Inferior parietal cortex (tissue), 1 donor: ENCODE results near the gene DSC1.

ENCODE experiments used
- DNase-seq: peaks from one replicate; pipeline ENCODE4 v3.0.0-alpha.2; 2016; ENCODE audit errors: extremely low spot score

DSC1 gene

DNA sequence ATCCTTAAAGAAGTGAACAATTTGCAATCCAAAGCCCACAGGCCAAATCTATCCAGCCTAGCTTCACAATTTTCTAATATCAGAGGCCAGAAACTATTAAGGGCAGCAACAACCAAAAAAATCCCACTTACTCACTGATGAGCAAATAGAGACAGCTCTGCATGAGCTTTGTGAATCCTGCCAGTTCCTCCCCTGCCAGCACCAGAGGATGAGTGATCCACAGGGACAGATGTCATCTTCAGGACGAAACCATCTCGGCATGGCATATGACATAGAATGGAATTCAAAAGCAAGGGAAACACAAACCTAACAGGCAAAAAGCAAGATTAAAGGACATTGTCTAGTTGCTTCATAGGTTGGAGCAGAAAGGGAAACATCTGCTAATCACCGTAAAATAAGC, 58.2 kb downstream of the DSC1 start:
- DNase-seq = no peak

DNA sequence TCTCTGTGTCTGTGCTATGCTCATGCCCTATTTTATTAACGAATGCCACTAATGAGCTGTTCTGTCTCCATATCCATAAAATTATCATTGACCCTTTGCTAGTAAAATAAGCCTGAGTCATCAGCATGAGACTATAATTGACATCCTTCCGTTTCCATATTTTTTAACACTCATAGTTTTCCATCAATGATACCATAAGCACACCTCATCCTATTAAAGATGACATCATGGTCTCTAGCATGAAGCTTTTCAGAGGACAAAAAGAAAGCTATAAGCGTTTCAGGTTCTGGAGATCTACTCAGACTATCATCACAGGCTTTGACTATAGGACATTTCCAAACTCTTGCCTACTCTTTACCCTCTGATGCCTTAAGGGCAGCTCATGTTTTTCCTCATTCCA, 59.2 kb downstream of the DSC1 start:
- DNase-seq = no peak

DNA sequence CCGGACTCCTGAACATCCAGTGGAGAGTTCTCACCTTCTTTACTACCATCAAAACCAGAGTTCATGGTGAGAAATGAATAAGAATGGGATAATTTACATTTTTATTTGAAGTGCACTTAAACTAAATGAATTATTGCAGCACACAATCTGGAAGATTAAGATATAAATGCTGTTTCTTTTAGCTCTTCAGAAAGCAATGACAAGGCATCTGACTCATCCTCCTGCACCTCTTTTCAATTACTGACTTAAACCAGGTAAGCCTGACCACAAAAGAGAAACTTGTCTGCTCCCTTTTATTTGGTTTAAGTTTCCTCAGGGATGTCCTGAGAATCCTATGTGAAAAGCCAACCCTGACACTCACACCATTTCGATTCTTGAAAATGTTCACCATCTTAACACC, 59.7 kb downstream of the DSC1 start:
- no peak for DNase-seq

DNA sequence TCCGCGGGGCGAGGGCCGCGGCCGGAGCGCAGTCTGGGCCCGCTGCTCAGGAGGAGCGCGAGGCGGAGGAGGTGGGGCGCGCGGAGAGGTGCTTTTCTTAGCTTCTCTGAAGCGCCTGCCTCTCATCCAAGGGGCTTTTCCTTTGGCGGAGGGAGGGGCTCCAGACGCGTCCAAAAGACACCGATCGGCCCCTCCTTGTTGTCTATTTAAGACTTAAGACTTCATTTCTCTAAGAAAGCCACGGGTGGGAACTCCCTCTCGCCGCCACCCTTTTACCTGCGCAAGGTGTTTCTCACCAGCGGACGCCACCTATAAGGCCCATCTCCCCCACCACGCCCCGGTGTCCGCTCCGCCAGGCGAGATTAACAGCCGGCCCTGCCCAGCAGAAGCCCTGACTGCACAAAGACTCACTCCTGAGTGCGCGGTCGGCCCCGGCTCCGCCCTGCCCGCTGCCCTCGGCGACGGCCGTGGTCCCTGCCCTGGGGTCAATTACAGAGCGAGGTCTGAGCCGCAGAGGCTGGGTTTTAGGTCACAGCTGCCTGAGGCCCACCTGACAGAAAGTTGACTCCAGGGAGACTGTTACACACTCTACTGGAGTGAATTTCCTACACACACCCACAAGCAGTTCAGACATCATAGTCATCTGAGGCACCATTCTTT, 60.5 kb downstream of the DSC1 start, which contains the start of gene DSC2:
Gene DSC2 (minus strand): TSS at position 397 of the 660 bp plus-strand sequence. CDS start 450 bp downstream, outside the sequence.
- DNase-seq = no peak

DNA sequence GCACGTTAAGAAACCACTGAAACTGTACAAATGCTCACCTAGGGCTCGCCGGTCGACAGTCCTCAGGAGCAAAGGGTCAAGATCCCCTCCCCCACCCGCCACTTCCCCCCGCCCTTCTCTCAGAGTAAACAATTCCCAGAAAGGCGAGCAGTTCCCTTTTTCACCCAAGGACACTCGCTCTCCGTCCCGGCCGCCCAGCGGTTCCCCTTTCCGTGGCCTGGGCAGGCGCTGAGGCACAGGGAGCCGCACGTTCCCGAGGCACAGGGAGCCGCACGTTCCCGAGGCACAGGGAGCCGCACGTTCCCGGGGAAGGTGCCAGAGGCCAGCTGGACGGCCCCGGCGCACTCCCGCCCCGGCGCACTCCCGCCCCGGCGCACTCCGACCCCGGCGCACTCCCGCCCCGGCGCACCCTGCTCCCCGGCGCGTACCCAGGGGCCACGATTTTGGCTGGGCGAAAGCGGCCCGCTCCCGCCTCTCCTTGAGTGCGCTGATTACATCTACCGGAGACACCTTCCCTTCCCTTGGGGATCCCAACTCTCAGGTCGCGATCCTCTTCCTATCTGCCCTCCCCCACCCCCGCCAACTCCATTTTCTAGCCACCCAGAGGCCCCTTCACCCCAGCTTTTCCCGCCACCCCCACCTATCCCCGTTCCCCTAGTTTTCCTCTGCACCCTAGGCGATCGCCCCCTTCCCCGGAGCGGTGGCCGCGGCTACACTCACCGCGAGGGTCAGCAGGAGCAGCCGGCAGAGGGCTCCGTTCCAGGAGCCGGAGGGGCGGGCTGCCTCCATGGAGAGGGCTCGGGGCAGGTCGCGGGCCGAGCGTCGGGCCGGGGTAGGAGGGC, 61.3 kb downstream of the DSC1 start:
- no peak for DNase-seq

DNA sequence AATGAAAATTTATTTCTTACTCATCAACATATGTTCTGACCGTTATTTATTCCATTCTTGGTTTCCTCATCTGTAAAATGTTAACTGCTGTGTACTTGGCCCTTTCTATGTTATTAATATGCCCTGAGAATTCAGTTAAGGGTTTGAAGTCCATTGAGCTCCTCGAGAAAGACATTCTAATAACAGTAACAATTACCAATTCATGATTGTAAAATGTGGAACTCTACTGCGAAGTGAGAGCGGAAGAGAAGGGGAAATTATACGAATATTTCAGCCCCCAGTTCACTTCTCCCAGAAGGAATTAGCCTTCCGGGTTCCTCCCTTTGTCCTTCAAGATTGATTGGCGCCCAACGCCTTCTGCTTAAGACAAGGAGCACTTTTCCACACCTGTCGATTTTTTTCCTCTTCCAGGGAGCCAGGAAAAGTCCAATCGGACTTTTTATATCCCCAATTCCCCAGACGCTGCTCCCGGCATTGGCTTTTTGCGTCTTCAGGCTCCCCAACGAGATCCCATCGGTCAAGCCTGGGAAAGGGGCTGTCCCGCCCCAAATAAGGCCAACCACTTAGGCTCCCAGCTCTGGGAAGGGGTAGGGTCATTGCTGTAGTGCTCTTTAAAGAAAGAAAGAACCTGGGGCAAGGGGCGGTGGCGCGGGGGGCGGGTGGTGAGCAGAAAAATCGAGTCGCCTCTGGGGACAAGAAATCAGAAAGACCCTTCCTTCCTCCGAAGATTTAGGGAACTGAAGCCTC, 62.0 kb downstream of the DSC1 start:
- no peak for DNase-seq

DNA sequence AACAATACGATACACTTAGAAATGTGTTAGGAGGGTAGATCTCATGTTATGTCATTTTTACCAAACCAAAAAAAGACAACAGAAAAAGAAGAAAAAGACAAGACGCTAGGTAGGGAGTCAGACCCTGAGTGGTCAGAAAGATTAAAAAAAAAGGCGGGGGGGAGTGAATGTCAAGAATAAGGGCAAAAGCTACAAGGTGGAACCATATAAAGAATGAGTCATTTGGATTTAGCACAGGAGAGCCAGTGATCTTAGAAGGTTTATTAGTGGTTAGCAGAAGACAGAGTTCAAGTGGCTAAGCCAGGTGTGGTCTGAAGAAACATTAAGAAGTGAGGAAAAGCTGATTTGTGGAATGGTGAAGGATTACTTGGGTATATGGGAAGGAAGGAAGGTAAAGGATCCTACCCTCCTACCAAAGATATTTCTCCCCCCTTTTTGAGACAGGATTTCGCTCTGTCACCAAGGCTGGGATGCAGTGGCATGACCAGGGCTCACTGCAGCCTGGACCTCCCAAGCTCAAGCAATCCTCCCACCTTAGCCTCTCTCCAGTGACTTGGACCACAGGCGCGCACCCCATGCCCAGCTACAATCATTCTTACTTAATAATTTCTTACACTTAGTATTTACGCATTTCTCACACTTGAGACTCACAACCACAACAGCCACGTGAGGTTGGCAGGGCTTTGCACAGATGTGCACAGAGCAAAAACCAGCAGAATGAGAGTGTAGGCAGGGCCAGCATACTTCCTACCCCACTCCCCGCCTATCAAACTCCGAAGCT, 63.0 kb downstream of the DSC1 start:
- DNase-seq = no peak

DNA sequence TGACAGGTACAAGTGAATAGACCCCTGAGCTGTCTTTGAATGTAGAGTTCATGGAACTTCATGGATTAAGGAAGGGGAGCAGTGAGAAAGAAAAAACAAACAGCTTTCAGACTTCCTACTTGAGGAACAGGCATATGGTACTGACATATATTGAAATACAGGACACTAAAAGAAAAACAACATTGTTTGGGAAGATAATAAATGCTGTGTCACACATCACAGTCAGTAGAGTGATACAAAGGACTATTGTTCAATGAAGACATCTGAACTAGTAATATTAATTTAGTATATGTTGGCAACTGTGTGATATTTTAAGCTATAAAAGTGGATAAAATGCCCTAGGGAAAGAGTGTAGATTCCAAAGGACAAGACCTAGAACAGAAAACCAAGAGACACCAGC, 63.8 kb downstream of the DSC1 start:
- DNase-seq = no peak

DNA sequence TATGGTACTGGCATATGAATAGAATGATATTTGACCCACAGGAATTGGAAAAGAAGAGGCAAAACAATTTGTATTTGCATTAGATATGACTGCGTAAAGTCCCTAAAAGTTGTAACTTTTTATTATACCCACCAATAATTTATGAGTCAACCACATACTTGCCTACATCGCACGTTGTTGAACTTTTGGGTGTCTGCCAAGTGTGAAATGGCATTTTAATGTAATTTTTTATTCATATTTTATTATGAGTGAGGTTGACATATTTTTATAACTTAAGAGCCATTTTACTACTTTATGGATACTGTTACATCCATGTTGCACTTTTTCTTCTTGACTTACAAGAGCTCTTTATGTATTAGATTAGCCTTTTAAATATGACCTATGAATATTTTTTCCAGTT, 65.0 kb downstream of the DSC1 start:
- no peak for DNase-seq

DNA sequence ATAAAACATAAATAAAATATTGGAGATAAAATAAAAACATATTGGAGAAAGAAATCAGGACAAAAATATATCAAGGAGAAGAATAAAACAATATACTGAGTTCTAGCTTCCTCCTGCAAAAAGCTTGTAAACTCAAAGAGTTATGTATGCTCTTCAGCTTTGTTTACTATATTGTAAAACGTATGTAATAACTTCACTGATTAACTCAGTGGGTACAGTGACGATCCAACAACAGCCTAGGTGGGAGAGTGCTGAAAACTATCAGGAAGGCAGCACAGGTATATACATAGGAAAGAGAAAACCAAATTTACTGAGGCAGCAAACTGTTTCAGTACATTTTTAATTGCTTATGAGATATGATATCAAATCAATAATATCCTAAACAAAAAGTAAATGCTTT, 68.8 kb downstream of the DSC1 start:
- DNase-seq = no peak

DNA sequence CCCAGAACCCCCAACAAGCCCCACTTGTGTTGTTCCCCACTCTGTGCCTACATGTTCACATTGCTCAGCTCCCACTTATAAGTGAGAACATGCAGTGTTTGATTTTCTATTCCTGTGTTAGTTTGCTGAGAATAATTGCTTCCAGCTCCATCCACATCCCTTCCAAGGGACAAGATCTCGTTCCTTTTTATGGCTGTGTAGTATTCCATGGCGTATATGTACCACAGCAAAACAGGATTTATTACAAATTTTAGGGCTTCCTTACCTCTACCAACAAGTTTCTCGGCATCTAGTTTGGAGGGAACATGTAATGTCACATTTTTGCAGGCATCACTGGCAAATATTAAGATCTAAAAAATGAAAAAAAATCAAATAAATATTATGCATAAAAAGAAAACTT, 69.4 kb downstream of the DSC1 start:
- no peak for DNase-seq

DNA sequence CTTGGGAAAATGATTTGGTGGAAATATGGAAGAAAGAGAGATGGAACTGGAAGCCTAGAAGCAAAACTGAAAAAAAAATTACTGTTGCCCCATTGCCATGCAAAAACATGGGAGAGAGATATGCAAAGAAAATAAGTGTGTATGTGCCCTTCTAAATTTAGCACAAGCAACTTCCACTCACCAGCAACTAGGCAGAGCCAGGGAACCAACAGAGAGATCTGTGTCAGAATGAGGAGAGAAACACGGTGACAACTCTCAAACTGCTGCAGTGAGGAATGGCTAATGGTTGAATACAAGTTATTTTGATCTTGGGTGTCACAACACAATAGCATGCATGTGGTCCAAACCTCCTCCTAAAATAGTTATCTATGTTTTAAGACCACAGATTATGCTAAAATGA, 71.3 kb downstream of the DSC1 start:
- DNase-seq = no peak

DNA sequence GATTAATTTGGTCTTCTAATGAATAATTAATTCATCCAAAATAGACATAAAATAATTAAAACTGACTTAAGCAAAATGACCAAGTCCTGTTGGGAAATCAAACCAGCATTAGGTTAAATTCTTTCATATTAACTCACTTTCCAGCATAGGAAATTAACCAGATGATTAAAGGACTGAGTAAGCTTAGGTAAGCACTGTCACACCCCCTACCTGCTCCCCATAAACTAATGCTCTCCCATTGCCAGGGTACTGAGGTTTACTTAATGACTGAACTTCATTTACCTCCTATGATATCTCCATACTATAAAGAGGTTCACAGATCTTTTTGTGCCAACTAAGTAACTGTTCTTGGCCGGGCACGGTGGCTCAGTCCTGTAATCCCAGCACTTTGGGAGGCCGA, 74.1 kb downstream of the DSC1 start:
- no peak for DNase-seq

DNA sequence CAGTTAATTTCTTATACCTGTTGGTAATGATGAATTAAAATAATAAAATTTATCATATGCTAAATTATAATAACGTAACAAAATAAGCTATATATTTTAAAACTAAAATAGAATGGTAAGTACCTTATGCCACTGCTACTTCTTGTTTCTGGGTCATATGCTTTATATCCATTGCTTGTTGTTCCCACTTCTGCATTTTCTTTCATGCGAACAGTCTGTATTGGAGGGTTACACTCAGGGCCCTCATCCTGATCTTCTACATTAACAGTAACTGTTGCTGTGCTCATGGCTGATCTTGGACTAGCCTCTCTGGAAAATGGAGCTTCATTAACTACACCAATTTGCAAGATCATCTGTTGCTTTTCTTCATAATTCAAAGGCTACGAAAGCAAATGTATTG, 82.7 kb downstream of the DSC1 start:
- DNase-seq = no peak
